Right lobe of liver (tissue), 6 donors: ENCODE data around the gene GSS. TPM values are rescaled to one million over a fixed set of nuclear protein-coding genes. Genes with fewer than 3 reads are reported as not detected.

Experiments
- ATAC-seq, 4 donors: fragments of 200-7000 bp; cut with Tn5 transposase; one replicate each; pipeline ENCODE4 v1.9.1; 2020; ENCODE audit warnings: mild to moderate bottlenecking in 4 of 4, moderate library complexity in 4 of 4
- DNase-seq, 3 donors: peaks; one replicate each; pipeline ENCODE4 v3.0.0-alpha.2; 2020
- H3K27ac ChIP-seq, 3 donors: fragments of 200-600 bp; one replicate each; pipeline ENCODE4 v1.8.0; 2022
- H3K27me3 ChIP-seq, 2 donors: fragments of 200-600 bp; one replicate each; pipeline ENCODE4 v1.8.0; 2022
- H3K36me3 ChIP-seq, 4 donors: fragments of 200-600 bp; sonication (generic) in 1 of 4; one replicate each; pipeline versions ENCODE4 v1.5.1 to v1.8.0; 2017 to 2022; ENCODE audit warnings: control low read depth in 1 of 4
- H3K4me1 ChIP-seq, 4 donors: fragments of 200-600 bp; sonication (generic) in 1 of 4; one replicate each; pipeline versions ENCODE4 v1.5.1 to v1.8.0; 2017 to 2022; ENCODE audit warnings: control low read depth in 1 of 4
- H3K4me3 ChIP-seq, 3 donors: fragments of 200-600 bp; one replicate each; pipeline ENCODE4 v1.8.0; 2022
- H3K9me3 ChIP-seq, 4 donors: fragments of 200-600 bp; sonication (generic) in 1 of 4; one replicate each; pipeline versions ENCODE4 v1.5.1 to v1.8.0; 2017 to 2022; ENCODE audit warnings: control low read depth in 1 of 4
- CTCF ChIP-seq, 4 donors: fragments of 200-600 bp in 3 of 4; fragments of 450-650 bp in 1 of 4; IDR thresholded peaks; one replicate each; pipeline versions ENCODE4 v1.5.1 to v1.8.0; 2016 to 2022; ENCODE audit warnings: antibody characterized with exemption in 4 of 4, mild to moderate bottlenecking in 2 of 4
- POLR2A ChIP-seq: fragments of 450-650 bp; IDR thresholded peaks from one replicate; pipeline ENCODE4 v1.6.1; 2017; ENCODE audit warnings: antibody characterized with exemption, mild to moderate bottlenecking
- WGBS: methylation state at CpG from one replicate; pipeline ENCODE4 v1.1.6; 2018; ENCODE audit warnings: low coverage, low lambda C conversion rate; ENCODE audit not compliant: insufficient coverage; ENCODE audit errors: missing lambda C conversion rate; 5-methylcytosine and 5-hydroxymethylcytosine counted together
- intact Hi-C, 2 donors: fragments of 100-400 bp; cut with DNase I; formaldehyde crosslinking; loops; one replicate each; pipeline versions ENCODE4 v1.11.2 to v1.14.1; 2022
- total RNA-seq, 6 experiments: library from RNA; depleted of rRNA in 2 of 6; stranded (reverse); fragments of >200 nt in 2 of 6; fragmentation: NEBNext Ultra II Directional in 3 of 6; extraction: Animal tissue kit (Norgen Biotek cat#: 25700) in 3 of 6; gene quantifications; one replicate each; pipeline versions ENCODE4 v1.1.0 to v1.2.4, GENCODE V29; 2016 to 2023
- donor health status: DM: no; HTN: yes; CAD: no.
- donor health status: DM: no; HTN: no; CAD: no.
- donor health status: DM: no; HTN: no; CAD: no.
- donor health status: DM: no; HTN: yes; CAD: no.
- donor health status: DM: no; HTN: yes; CAD: no.

GSS gene
- total RNA-seq, 6 experiments from 2014 or later: 25.9 to 63.6 (median 31.7) TPM

GRCh38 chr20:35000311-35000921 is 44.8 kb upstream of the GSS start:
- 92% methylated on average over 2 of the region's 28 CpGs for WGBS
- peaks cover 0 to 17% (median 4%) of the 10 kb centered on the region in 4 donors for H3K4me1 ChIP-seq
- no peak for ATAC-seq
- H3K36me3 ChIP-seq: peaks cover 0 to 74% (median 32%) of the 10 kb centered on the region in 4 donors
- no peak for TF ChIP-seq POLR2A
- TF ChIP-seq CTCF (IDR thresholded peaks at IDR 0.05): no peak
- H3K9me3 ChIP-seq: no peaks in the 10 kb centered on the region
- intact Hi-C loops: no loop called here
- no peak overlapping the region for H3K27ac ChIP-seq
- no peaks in the 10 kb centered on the region for H3K27me3 ChIP-seq
- no peak overlapping the region for H3K4me3 ChIP-seq
- DNase-seq: no peak

GRCh38 chr20:34999782-35000181 is 44.2 kb upstream of the GSS start:
- H3K9me3 ChIP-seq: no peaks in the 10 kb centered on the region
- 69% methylated on average over 4 of the region's 10 CpGs for WGBS
- no peak for TF ChIP-seq CTCF (IDR thresholded peaks at IDR 0.05)
- intact Hi-C loops: no loop called here
- ATAC-seq (no peak), DNase-seq (no peak)
- H3K27me3 ChIP-seq: no peaks in the 10 kb centered on the region
- H3K27ac ChIP-seq: no peak overlapping the region
- peaks cover 0 to 67% (median 29%) of the 10 kb centered on the region in 4 donors for H3K36me3 ChIP-seq
- peaks cover 0 to 22% (median 4%) of the 10 kb centered on the region in 4 donors for H3K4me1 ChIP-seq
- H3K4me3 ChIP-seq: no peak overlapping the region

GRCh38 chr20:34999021-34999451 is 43.4 kb upstream of the GSS start:
- H3K36me3 ChIP-seq: peaks cover 0 to 60% (median 25%) of the 10 kb centered on the region in 4 donors
- H3K9me3 ChIP-seq: no peaks in the 10 kb centered on the region
- no peak overlapping the region for H3K4me3 ChIP-seq
- no peaks in the 10 kb centered on the region for H3K27me3 ChIP-seq
- H3K27ac ChIP-seq: no peak overlapping the region
- ATAC-seq (no peak), DNase-seq (no peak)
- WGBS: 96% methylated on average over 5 of the region's 25 CpGs
- intact Hi-C loops: no loop called here
- peaks cover 0 to 29% (median 4%) of the 10 kb centered on the region in 4 donors for H3K4me1 ChIP-seq
- TF ChIP-seq CTCF (IDR thresholded peaks at IDR 0.05) (no peak), POLR2A (no peak)

GRCh38 chr20:34998331-34998950 is 42.8 kb upstream of the GSS start:
- H3K27ac ChIP-seq: no peak overlapping the region
- TF ChIP-seq CTCF (IDR thresholded peaks at IDR 0.05) (no peak), POLR2A (no peak)
- 90% methylated on average over 2 of the region's 28 CpGs for WGBS
- ATAC-seq (no peak), DNase-seq (no peak)
- no peaks in the 10 kb centered on the region for H3K27me3 ChIP-seq
- H3K9me3 ChIP-seq: no peaks in the 10 kb centered on the region
- H3K36me3 ChIP-seq: peaks cover 0 to 54% (median 21%) of the 10 kb centered on the region in 4 donors
- peaks cover 0 to 31% (median 4%) of the 10 kb centered on the region in 4 donors for H3K4me1 ChIP-seq
- intact Hi-C loops: no loop called here
- no peak overlapping the region for H3K4me3 ChIP-seq
